ENCODE results near the gene VAV2. TPM values are rescaled to one million over a fixed set of nuclear protein-coding genes. Genes with fewer than 3 reads are reported as not detected.

VAV2 gene
- total RNA-seq, 4 donors from 2014 or later = 15.0 to 25.7 (median 20.5) TPM

DNA sequence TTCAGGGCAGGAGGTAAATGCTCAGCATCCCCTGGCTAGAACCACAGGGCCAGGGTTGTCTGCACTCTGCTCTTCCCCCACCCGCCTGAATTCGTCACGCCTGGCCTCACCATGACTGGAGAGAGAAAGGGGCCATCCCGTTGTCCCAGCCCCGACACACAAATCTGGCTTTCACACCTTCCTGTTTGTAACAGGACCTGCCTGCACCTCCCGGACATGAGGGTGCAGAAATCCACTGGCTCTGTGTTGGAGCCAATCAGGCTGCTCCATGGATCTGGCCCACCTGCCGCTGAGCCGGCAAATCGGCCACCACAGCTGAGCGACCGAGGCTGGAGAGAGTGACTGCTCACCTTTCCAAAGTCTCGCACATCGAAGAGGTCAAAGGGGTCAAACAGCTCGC, 53.4 kb downstream of the VAV2 start:
- H3K4me1 ChIP-seq = peaks cover 14 to 26% of the 10 kb centered on the region in 2 donors

DNA sequence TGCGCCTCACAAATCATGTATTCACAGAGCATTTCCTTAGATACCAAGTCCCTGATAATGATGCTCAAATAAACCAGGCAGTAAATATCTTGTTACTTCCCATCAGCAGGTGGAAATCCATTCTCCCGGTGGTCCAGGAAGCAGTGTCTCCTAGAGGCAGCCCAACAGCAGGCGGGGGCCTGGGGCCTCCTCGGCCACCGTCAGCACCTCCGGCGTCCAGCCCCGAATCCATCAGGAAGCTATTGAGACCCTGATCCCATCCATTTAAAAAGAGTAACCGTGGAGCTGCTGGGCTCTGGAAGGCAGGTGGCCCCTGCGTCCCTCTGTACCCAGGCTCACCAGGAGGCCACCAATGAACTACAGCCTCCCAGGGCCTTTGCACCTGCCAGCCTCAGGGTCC, 54.0 kb downstream of the VAV2 start:
- no peaks in the 10 kb centered on the region for H3K9me3 ChIP-seq

More for the DNA sequence above, 53.4 kb downstream of the VAV2 start:
- H3K27ac ChIP-seq = no peak overlapping the region
- intact Hi-C loops (cut with DNase I) = no loop called here
- no peaks in the 10 kb centered on the region for H3K9me3 ChIP-seq
- TF ChIP-seq POLR2A (IDR thresholded peaks at IDR 0.05) = no peak
- TF ChIP-seq, protein P1, sequence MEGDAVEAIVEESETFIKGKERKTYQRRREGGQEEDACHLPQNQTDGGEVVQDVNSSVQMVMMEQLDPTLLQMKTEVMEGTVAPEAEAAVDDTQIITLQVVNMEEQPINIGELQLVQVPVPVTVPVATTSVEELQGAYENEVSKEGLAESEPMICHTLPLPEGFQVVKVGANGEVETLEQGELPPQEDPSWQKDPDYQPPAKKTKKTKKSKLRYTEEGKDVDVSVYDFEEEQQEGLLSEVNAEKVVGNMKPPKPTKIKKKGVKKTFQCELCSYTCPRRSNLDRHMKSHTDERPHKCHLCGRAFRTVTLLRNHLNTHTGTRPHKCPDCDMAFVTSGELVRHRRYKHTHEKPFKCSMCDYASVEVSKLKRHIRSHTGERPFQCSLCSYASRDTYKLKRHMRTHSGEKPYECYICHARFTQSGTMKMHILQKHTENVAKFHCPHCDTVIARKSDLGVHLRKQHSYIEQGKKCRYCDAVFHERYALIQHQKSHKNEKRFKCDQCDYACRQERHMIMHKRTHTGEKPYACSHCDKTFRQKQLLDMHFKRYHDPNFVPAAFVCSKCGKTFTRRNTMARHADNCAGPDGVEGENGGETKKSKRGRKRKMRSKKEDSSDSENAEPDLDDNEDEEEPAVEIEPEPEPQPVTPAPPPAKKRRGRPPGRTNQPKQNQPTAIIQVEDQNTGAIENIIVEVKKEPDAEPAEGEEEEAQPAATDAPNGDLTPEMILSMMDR (IDR thresholded peaks at IDR 0.05) = no peak
- no peak overlapping the region for H3K4me3 ChIP-seq (replicated peaks in 1 of 3)
- peak in 1 of 2 donors; percentile 47 for DNase-seq
- 71 to 77% methylated on average over 14 of the region's 14 CpGs for WGBS, 2 donors
- H3K36me3 ChIP-seq = no peaks in the 10 kb centered on the region
- no peaks in the 10 kb centered on the region for H3K27me3 ChIP-seq

DNA sequence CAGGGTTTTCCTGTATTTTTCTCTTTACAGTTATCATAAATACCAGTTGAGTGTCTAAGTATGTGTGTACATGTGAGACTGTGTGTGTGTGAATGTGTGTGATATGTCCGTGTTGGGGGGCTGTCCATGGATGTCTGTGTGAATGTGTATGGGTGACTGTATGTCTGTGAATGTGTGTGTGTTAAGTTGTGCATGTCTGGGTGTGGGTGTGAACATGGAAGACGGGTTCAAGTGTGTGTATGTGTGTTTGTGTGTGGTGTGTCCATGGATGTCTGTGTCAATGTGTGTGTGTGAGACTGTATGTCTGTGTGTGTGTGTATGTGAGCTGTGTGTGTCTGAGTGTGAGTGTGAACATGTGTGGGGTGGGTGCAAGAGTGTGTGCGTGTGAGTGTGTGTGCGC, 55.0 kb downstream of the VAV2 start:
- Histone ChIP-seq H3K36me3 (no peaks in the 10 kb centered on the region), H3K4me1 (peaks cover 21 to 37% of the 10 kb centered on the region in 2 donors), H3K9me3 (no peaks in the 10 kb centered on the region), H3K27ac (no peak overlapping the region), H3K27me3 (no peaks in the 10 kb centered on the region), H3K4me3 (replicated peaks in 1 of 3) (no peak overlapping the region)
- 70 to 73% methylated on average over 4 of the region's 4 CpGs for WGBS, 2 donors
- TF ChIP-seq, protein P1 (IDR thresholded peaks at IDR 0.05) = no peak
- TF ChIP-seq POLR2A (IDR thresholded peaks at IDR 0.05) = no peak
- no peak for DNase-seq
- intact Hi-C loops (cut with DNase I) = no loop called here

More for the DNA sequence above, 54.0 kb downstream of the VAV2 start:
- Histone ChIP-seq H3K4me3 (replicated peaks in 1 of 3) (no peak overlapping the region), H3K4me1 (peaks cover 14 to 27% of the 10 kb centered on the region in 2 donors), H3K27ac (no peak overlapping the region), H3K27me3 (no peaks in the 10 kb centered on the region), H3K36me3 (no peaks in the 10 kb centered on the region)
- intact Hi-C loops (cut with DNase I) = no loop called here
- TF ChIP-seq, protein P1 (IDR thresholded peaks at IDR 0.05) = no peak
- no peak for TF ChIP-seq POLR2A (IDR thresholded peaks at IDR 0.05)
- WGBS, 2 donors = 97 to 98% methylated on average over 8 to 10 of the region's 10 CpGs
- no peak for DNase-seq

DNA sequence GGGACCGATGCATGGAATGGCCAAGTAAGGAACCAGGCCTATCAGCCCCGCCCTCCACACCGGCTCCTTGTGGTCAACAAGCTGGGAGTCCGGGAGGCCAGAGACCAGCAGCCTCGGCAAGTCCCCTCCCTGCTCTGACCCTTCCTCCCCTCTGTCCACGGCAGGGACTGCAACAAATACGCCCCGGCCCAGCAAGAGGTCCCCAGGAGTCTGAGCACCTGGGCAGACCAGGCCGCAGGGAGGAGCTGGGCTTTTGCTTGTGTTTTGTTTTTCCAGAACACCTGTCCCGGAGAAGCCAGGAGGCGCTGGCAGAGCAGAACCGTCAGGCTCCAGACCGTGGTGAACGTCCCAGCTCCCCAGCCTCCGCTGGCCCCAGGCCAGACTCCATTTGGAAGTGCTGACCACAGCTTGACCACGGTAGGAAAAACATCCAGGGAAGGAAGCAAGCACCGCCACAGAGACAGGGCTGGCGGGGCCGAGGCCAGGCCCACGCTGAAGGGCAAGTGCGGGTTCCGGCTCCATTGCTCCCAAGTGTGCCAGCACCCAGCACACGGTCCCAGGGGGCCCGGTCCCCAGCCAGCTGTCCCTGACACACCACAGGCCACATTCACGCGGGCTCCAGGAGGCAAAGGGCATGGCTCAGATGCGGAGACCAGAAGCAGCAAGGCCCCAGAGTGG, 56.7 kb downstream of the VAV2 start:
- Histone ChIP-seq H3K36me3 (no peaks in the 10 kb centered on the region), H3K4me3 (replicated peaks in 1 of 3) (no peak overlapping the region), H3K9me3 (no peaks in the 10 kb centered on the region), H3K27me3 (no peaks in the 10 kb centered on the region), H3K4me1 (peaks cover 35 to 52% of the 10 kb centered on the region in 2 donors), H3K27ac (peak overlapping the region; percentile 66 to 87 (median 85))
- intact Hi-C loops (cut with DNase I) = no loop called here
- TF ChIP-seq POLR2A (IDR thresholded peaks at IDR 0.05) = no peak
- TF ChIP-seq, protein P1 (IDR thresholded peaks at IDR 0.05) = peak in 4 of 6 experiments; percentile 23 to 44 (median 38)
- WGBS, 2 donors = 29 to 39% methylated on average over 13 to 19 of the region's 27 CpGs
- DNase-seq = peak; percentile 98 to 99

DNA sequence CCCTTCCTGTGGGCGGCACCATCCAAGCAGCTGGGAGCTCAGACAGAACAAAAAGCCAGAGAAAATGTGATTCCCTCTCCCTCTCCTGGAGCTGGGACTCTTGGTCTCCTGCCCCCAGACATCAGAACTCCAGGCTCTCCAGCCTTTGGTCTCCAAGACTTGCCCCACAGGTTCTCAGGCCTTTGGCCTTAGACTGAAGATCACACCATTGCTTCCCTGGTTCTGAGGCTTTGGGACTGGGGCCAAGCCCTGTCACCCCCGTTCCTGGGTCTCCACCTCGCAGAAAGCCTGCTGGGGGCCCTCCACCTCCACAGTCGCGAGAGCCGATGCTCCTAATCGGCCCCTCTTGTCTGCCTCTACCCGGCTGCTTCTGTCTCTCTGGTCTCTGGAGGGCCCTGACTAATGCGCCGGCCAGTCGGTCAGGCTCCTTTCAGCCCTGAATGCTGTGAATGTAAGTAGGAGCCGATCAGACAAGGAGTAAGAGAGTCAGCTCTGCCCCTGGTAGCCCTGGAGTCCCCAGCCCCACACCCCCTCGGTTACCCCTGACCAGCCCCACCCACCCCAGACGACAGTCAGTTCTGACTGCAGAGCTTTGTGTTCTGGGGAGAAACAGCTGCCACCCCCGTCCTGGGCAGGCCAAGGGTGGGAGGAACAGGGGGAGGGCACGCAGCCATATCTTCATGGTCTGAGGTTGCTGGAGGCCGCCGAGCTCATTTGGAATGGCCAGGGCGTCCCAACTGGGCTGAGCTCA, 57.5 kb downstream of the VAV2 start:
- intact Hi-C loops (cut with DNase I) = loop anchor here (5.0 kb wide), 1 partner anchor 58 kb away; the partner anchor contains the start of gene VAV2
- no peak for DNase-seq
- Histone ChIP-seq H3K27me3 (no peaks in the 10 kb centered on the region), H3K9me3 (no peaks in the 10 kb centered on the region), H3K36me3 (no peaks in the 10 kb centered on the region), H3K4me1 (peaks cover 43 to 60% of the 10 kb centered on the region in 2 donors), H3K27ac (peak overlapping the region; percentile 66 to 87 (median 85)), H3K4me3 (replicated peaks in 1 of 3) (no peak overlapping the region)
- TF ChIP-seq POLR2A (IDR thresholded peaks at IDR 0.05) = no peak
- TF ChIP-seq, protein P1 (IDR thresholded peaks at IDR 0.05) = no peak
- 77 to 78% methylated on average over 16 to 19 of the region's 19 CpGs for WGBS, 2 donors
